Activated T-helper 1 cell treated with Interleukin-2 at 50 U/mL for 16 hours (primary cell): ENCODE data around the gene UBE2R2.
"Not testable (repeated sequence)": the region's sequence is repeated elsewhere in the genome, so short reads cannot be mapped to it uniquely, and the experiment has no call there.

Source experiments
- DNase-seq: peaks from one replicate; pipeline ENCODE4 v3.0.0-alpha.2; 2020; ENCODE audit warnings: low read depth

UBE2R2 gene

GRCh38 chr9:33927694-33928093, 110.7 kb downstream of the UBE2R2 start:
- DNase-seq, result no peak

GRCh38 chr9:33931326-33931725, 114.4 kb downstream of the UBE2R2 start:
- DNase-seq, result no peak

- DNase-seq, result no peak
Measured at GRCh38 chr9:33932078-33932807, 115.3 kb downstream of the UBE2R2 start.

GRCh38 chr9:33934188-33934878, 117.4 kb downstream of the UBE2R2 start:
- no peak for DNase-seq

GRCh38 chr9:33939924-33940874, 123.2 kb downstream of the UBE2R2 start:
- no peak for DNase-seq

- DNase-seq, result no peak
Measured at GRCh38 chr9:33942471-33943083, 125.6 kb downstream of the UBE2R2 start.

GRCh38 chr9:33943389-33943788, 126.4 kb downstream of the UBE2R2 start:
- DNase-seq, result no peak

GRCh38 chr9:33946779-33947535, 130.0 kb downstream of the UBE2R2 start:
- DNase-seq, result no peak

- no peak for DNase-seq
Measured at GRCh38 chr9:33950371-33950770, 133.4 kb downstream of the UBE2R2 start.

GRCh38 chr9:33952066-33952465, 135.1 kb downstream of the UBE2R2 start:
- no peak for DNase-seq

GRCh38 chr9:33956544-33956943, 139.6 kb downstream of the UBE2R2 start:
- no peak for DNase-seq

GRCh38 chr9:33959725-33960124, 142.8 kb downstream of the UBE2R2 start:
- DNase-seq, result no peak

GRCh38 chr9:33962468-33962867, 145.5 kb downstream of the UBE2R2 start:
- DNase-seq, result not testable (repeated sequence)

- no peak for DNase-seq
Measured at GRCh38 chr9:33964086-33964768, 147.3 kb downstream of the UBE2R2 start.
